SH-SY5Y (cell line): ENCODE data around the gene CDH4.

ENCODE experiments used
- GATA2 ChIP-seq: IDR thresholded peaks from 2 replicates; pipeline ENCODE4 v1.6.1; 2011; ENCODE audit warnings: mild to moderate bottlenecking, low read depth, low read length
- GATA3 ChIP-seq: IDR thresholded peaks from 2 replicates; pipeline ENCODE4 v1.6.1; 2011; ENCODE audit warnings: low read depth, mild to moderate bottlenecking, low read length, moderate library complexity

CDH4 gene

DNA sequence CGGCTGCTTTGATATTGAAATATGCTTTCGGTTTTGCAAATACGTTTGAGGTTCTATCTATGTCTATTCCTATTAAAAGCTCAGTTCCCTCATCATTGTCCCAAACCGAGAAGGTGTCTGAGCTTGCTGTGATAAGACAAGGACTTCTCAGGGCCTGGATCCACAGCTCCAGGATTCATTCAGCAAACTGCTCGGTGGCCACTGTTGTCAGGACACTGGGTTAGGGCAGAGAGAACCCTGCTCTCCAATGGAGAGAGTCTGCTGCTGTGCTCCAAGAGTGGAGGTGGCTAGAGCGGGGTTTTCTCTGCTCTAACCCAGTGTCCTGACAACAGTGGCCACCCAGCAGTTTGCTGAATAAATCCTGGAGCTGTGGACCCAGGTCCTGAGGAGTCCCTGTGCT is 198.5 kb downstream of the CDH4 start:
- TF ChIP-seq GATA2: no peak
- TF ChIP-seq GATA3: no peak

GRCh38 chr20:61451009-61451408 is 198.9 kb downstream of the CDH4 start:
- no peak for TF ChIP-seq GATA2
- TF ChIP-seq GATA3: no peak

GRCh38 chr20:61451953-61452352 is 199.9 kb downstream of the CDH4 start:
- TF ChIP-seq GATA3: no peak
- no peak for TF ChIP-seq GATA2

GRCh38 chr20:61453219-61453618 is 201.2 kb downstream of the CDH4 start:
- no peak for TF ChIP-seq GATA2
- TF ChIP-seq GATA3: no peak

- no peak for TF ChIP-seq GATA3
- no peak for TF ChIP-seq GATA2
Measured at GRCh38 chr20:61454053-61454452, 202.0 kb downstream of the CDH4 start.

GRCh38 chr20:61455508-61456215 is 203.6 kb downstream of the CDH4 start:
- no peak for TF ChIP-seq GATA2
- TF ChIP-seq GATA3: no peak

DNA sequence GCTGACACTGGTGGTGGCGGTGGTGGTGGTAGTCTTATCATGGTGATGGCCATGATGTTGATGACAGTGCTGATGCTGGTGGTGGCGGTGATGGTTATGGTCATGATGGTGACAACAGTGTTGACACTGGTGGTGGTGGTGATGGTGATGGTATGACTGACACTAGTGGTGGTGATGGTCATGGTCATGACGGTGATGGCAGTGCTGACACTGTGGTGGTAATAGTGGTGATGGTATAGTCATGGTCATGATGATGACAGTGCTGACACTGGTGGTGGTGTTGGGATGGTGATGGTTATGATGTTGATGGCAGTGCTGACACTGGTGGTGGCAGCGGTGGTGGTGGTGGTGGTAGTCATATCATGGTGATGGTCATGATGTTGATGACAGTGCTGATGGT is 205.7 kb downstream of the CDH4 start:
- TF ChIP-seq GATA2 (no peak), GATA3 (no peak)

- TF ChIP-seq GATA3 (no peak), GATA2 (no peak)
Measured at GRCh38 chr20:61458146-61458746, 206.2 kb downstream of the CDH4 start.

DNA sequence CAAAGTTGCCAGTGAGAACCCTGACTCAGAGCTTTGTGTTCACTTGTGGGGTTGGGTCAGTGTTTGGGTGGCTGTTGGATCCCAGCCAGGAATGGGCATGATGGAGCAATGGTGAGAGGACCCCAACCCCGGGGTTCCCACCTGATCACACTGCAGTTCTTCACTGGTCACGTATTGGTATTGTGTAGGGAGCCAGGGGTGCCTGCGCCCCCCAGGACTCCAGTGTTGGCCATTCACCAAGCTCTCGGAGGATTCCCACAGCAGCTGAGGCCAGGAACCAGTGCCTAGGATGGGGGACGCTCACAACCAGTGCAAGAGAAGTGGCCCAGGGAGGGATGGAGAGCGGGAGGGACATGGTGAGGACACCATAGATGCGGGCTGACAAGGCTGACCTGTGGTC is 207.2 kb downstream of the CDH4 start:
- no peak for TF ChIP-seq GATA2
- TF ChIP-seq GATA3: no peak

DNA sequence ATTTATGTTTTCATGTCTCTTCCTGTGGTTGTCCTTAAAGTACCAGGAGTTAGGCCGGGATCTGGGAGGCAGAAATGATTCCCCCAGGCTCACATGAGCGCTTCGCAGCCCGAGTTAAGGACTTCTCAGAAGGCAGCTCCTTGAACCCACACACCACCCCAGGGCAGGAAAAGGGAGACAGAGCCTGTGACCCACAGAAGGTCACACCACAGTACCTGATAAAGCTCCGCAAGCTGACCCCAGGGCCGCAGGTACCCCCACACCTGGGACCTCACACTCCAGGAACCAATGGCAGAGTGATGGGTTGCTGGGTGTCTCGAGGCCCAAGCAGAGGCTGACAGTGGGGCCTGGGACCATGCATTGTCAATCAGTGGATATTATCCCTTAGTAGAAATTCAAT is 207.6 kb downstream of the CDH4 start:
- no peak for TF ChIP-seq GATA3
- no peak for TF ChIP-seq GATA2

DNA sequence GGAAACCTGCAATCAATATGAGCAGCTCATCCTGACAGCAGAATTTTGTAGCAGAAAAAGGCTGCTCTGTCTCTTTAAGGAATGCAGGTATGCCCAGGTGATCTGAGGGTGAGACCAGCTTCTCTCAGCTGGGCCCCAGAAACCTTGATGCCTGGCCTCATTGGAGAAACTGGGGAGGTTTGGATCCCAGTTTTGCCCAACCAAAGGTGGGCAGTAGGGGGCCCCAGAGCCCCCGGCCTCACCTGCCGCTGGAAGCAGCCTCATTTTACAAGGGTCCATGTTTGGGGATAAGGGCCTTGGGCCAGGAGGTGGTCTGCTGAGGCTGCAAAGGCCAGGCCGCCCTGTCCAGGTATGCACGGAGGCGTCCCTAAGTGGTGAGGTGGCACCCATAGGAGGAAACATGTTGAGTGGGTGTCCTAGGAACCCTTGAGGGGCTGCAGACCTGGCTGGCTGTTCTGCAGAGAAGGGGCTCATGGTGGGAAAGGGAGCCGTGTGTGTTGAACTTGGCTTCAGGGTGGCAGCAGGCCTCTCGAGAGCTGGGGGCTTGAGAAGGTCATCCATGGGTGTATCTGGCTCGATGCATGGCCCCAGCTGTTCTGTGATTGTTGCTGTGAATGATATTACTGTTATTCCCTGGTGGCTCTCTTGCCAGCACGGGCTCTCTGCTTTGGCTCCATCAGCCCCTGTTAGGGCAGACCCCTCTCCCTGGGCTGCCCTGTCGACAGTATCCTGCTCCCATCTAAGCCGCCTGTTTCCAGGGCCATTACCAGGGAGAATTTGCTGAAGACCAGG is 208.4 kb downstream of the CDH4 start:
- no peak for TF ChIP-seq GATA3
- TF ChIP-seq GATA2: no peak

DNA sequence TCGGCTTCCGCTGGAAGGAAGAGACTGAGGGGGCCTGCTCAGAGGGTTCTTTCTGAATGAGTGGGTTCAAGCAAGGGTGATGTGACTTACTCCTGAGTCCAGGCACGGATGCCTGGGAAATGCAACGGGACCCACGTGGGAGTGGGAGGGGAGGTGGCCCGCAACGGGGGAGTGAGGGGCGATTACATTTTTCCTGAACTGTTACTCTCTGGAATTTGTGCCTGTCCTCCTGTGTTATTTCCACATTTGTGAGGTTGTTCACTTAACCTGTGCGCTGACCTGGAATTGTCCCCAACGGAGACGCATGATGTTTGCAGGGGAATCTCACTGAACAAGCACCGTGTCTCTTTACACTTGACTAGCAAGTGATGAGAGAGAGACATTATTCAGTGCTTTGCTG is 209.4 kb downstream of the CDH4 start:
- TF ChIP-seq GATA2: no peak
- no peak for TF ChIP-seq GATA3

GRCh38 chr20:61464307-61465303 is 212.5 kb downstream of the CDH4 start:
- TF ChIP-seq GATA2: no peak
- TF ChIP-seq GATA3: no peak

- no peak for TF ChIP-seq GATA3
Measured at GRCh38 chr20:61475729-61476128, 223.7 kb downstream of the CDH4 start.
